ENCODE data around the gene OR6B3. TPM values are rescaled to one million over a fixed set of nuclear protein-coding genes. Genes with fewer than 3 reads are reported as not detected.

OR6B3 gene
- total RNA-seq, 1 experiment from 2014 or later = not detected

- Mint-ChIP-seq H3K4me3 (ENCODE audit: unreplicated experiment) (no peak overlapping the region), H3K4me1 (ENCODE audit: insufficient read depth, unreplicated experiment) (peaks cover 8% of the 10 kb centered on the region), H3K9me3 (ENCODE audit: unreplicated experiment) (no peaks in the 10 kb centered on the region), H3K27me3 (ENCODE audit: insufficient read depth, unreplicated experiment) (peaks cover 86% of the 10 kb centered on the region), H3K36me3 (ENCODE audit: insufficient read depth, unreplicated experiment) (no peaks in the 10 kb centered on the region), H3K27ac (ENCODE audit: low read depth, unreplicated experiment) (no peak overlapping the region)
- no peak for TF ChIP-seq CTCF (IDR thresholded peaks at IDR 0.05; ENCODE audit: unreplicated experiment)
- no peak for DNase-seq (ENCODE audit: unreplicated experiment)
- intact Hi-C loops (cut with micrococcal nuclease) = loop anchor here (10.0 kb wide), 1 partner anchor 368 kb away; the partner anchor contains the start of gene GPC1
- no TSS peak for BruUV-seq (replicated peaks)
- ChIA-PET POLR2A (interaction anchor here (0.7 kb wide), 1 partner anchor 129 kb away, joined by 3 read pairs; no protein-coding TSS in a partner anchor), CTCF (interaction anchor here (0.6 to 2.8 kb wide), 7 partner anchors 45 to 1017 kb away, joined by 3 to 17 read pairs (median 3); partner anchors contain the start of gene OTOS)
Measured at GRCh38 chr2:240066489-240066888, 13.2 kb upstream of the OR6B3 start.

- no peak overlapping the region for H3K27ac Mint-ChIP-seq (ENCODE audit: low read depth, unreplicated experiment)
- no peaks in the 10 kb centered on the region for H3K36me3 Mint-ChIP-seq (ENCODE audit: insufficient read depth, unreplicated experiment)
- no peak for TF ChIP-seq CTCF (IDR thresholded peaks at IDR 0.05; ENCODE audit: unreplicated experiment)
- peaks cover 6% of the 10 kb centered on the region for H3K4me1 Mint-ChIP-seq (ENCODE audit: insufficient read depth, unreplicated experiment)
- H3K4me3 Mint-ChIP-seq (ENCODE audit: unreplicated experiment) = no peak overlapping the region
- peaks cover 100% of the 10 kb centered on the region for H3K27me3 Mint-ChIP-seq (ENCODE audit: insufficient read depth, unreplicated experiment)
- POLR2A ChIA-PET = no interaction called here
- no peak for DNase-seq (ENCODE audit: unreplicated experiment)
- H3K9me3 Mint-ChIP-seq (ENCODE audit: unreplicated experiment) = no peaks in the 10 kb centered on the region
- BruUV-seq (replicated peaks) = no TSS peak
- intact Hi-C loops (cut with micrococcal nuclease) = loop anchor here (10.0 kb wide), 1 partner anchor 370 kb away; the partner anchor contains the start of gene GPC1
- CTCF ChIA-PET = interaction anchor here (0.6 to 2.8 kb wide), 4 partner anchors 27 to 79 kb away, joined by 3 to 17 read pairs (median 4); no protein-coding TSS in a partner anchor
Measured at GRCh38 chr2:240064898-240065297, 11.6 kb upstream of the OR6B3 start.

- Mint-ChIP-seq H3K4me1 (ENCODE audit: insufficient read depth, unreplicated experiment) (no peaks in the 10 kb centered on the region), H3K27ac (ENCODE audit: low read depth, unreplicated experiment) (no peak overlapping the region), H3K9me3 (ENCODE audit: unreplicated experiment) (no peaks in the 10 kb centered on the region), H3K27me3 (ENCODE audit: insufficient read depth, unreplicated experiment) (peaks cover 100% of the 10 kb centered on the region), H3K36me3 (ENCODE audit: insufficient read depth, unreplicated experiment) (no peaks in the 10 kb centered on the region), H3K4me3 (ENCODE audit: unreplicated experiment) (no peak overlapping the region)
- intact Hi-C loops (cut with micrococcal nuclease) = loop anchor here (1.0 to 10.0 kb wide), 2 partner anchors 82 to 374 kb away; partner anchors contain the start of gene GPC1
- no TSS peak for BruUV-seq (replicated peaks)
- ChIA-PET CTCF (interaction anchor here (0.6 to 5.8 kb wide), 20 partner anchors 9 to 780 kb away, joined by 3 to 201 read pairs (median 4); partner anchors contain the start of gene OTOS), POLR2A (interaction anchor here (1.0 to 1.8 kb wide), 5 partner anchors 9 to 83 kb away, joined by 3 to 10 read pairs (median 4); no protein-coding TSS in a partner anchor)
- DNase-seq (ENCODE audit: unreplicated experiment) = peak; percentile 68
- TF ChIP-seq CTCF (IDR thresholded peaks at IDR 0.05; ENCODE audit: unreplicated experiment) = peak; percentile 66
Measured at GRCh38 chr2:240060977-240061591, 7.8 kb upstream of the OR6B3 start.

GRCh38 chr2:240056678-240057077, 3.4 kb upstream of the OR6B3 start:
- H3K27me3 Mint-ChIP-seq (ENCODE audit: insufficient read depth, unreplicated experiment) = peaks cover 99% of the 10 kb centered on the region
- no peaks in the 10 kb centered on the region for H3K9me3 Mint-ChIP-seq (ENCODE audit: unreplicated experiment)
- BruUV-seq (replicated peaks) = no TSS peak
- no peaks in the 10 kb centered on the region for H3K36me3 Mint-ChIP-seq (ENCODE audit: insufficient read depth, unreplicated experiment)
- intact Hi-C loops (cut with micrococcal nuclease) = no loop called here
- ChIA-PET CTCF (interaction anchor here (5.8 kb wide), 1 partner anchor 86 kb away, joined by 201 read pairs; the partner anchor contains the start of gene OTOS), POLR2A (no interaction called here)
- no peaks in the 10 kb centered on the region for H3K4me1 Mint-ChIP-seq (ENCODE audit: insufficient read depth, unreplicated experiment)
- no peak for DNase-seq (ENCODE audit: unreplicated experiment)
- no peak overlapping the region for H3K4me3 Mint-ChIP-seq (ENCODE audit: unreplicated experiment)
- H3K27ac Mint-ChIP-seq (ENCODE audit: low read depth, unreplicated experiment) = no peak overlapping the region
- TF ChIP-seq CTCF (IDR thresholded peaks at IDR 0.05; ENCODE audit: unreplicated experiment) = no peak

Data from MCF 10A (cell line).